Pancreas (tissue), 10 donors: ENCODE data around the gene SYT8. TPM values are rescaled to one million over a fixed set of nuclear protein-coding genes. Genes with fewer than 3 reads are reported as not detected.

ENCODE experiments used
- ATAC-seq, 4 donors: fragments of 200-7000 bp; cut with Tn5 transposase; one replicate each; pipeline versions ENCODE4 v1.8.0 to v1.9.1; 2020; ENCODE audit warnings: mild to moderate bottlenecking in 4 of 4, moderate library complexity in 4 of 4
- DNase-seq, 6 donors: peaks; one replicate each; pipeline ENCODE4 v3.0.0-alpha.2; 2020
- FAIRE-seq: peaks from 2 replicates; lab custom pipeline; 2012; peaks lifted over from hg19 to GRCh38; lab: Jason Lieb, UNC
- H3K27ac ChIP-seq, 4 donors: fragments of 200-600 bp; sonication (generic); 1 replicate in 3 of 4; 2 replicates in 1 of 4; pipeline versions ENCODE4 v1.5.0 to v1.8.0; 2020
- H3K27me3 ChIP-seq, 4 donors: fragments of 200-600 bp; one replicate each; pipeline ENCODE4 v1.8.0; 2021
- H3K36me3 ChIP-seq, 3 donors: fragments of 200-600 bp; sonication (generic) in 1 of 3; one replicate each; pipeline versions ENCODE4 v1.5.0 to v1.8.0; 2020 to 2021
- H3K4me1 ChIP-seq, 3 donors: fragments of 200-600 bp; one replicate each; pipeline ENCODE4 v1.8.0; 2021
- H3K4me3 ChIP-seq, 4 donors: fragments of 200-600 bp; sonication (generic) in 2 of 4; one replicate each; pipeline versions ENCODE4 v1.5.0 to v1.8.0; 2020 to 2021
- H3K9me3 ChIP-seq, 4 donors: fragments of 200-600 bp; one replicate each; pipeline ENCODE4 v1.8.0; 2021
- WGBS, 2 donors: extraction: QIAGEN DNeasy Blood & Tissue Kit; methylation state at CpG; one replicate each; pipeline ENCODE4 v1.1.7; 2013; 5-methylcytosine and 5-hydroxymethylcytosine counted together
- intact Hi-C, 3 donors: fragments of 100-400 bp; cut with DNase I; formaldehyde crosslinking; loops; one replicate each; pipeline versions ENCODE4 v1.11.1 to v1.14.2; 2022
- polyA plus RNA-seq, 2 donors: library from polyadenylated mRNA; stranded (reverse); fragments of 200-250 nt; gene quantifications; one replicate each; pipeline ENCODE4 v1.2.3, GENCODE V29; 2013
- total RNA-seq, 6 donors: library from RNA; stranded (reverse); fragmentation: NEBNext Ultra II Directional in 4 of 6; extraction: Animal tissue kit (Norgen Biotek cat#: 25700) in 4 of 6; gene quantifications; one replicate each; pipeline versions ENCODE4 v1.2.1 to v1.2.4, GENCODE V29; 2021 to 2023
- TF ChIP-seq, protein P1 (sequence below), 4 donors: fragments of 200-600 bp; sonication (generic) in 3 of 4; IDR thresholded peaks; one replicate each; pipeline versions ENCODE4 v1.5.0 to v1.8.0; 2021; ENCODE audit warnings: antibody characterized with exemption in 4 of 4
- donor health status: healthy with polysubstance abuse.
- donor health status: DM: no; HTN: no; CAD: no; lungs with moderate emphysema.
- donor health status: DM: no; HTN: no; CAD: no.
- donor health status: control.
- donor health status: control.
- donor health status: Bipolar disorder and iron deficiency.
- donor health status: DM: yes; HTN: yes; CAD: no.
- donor health status: DM: no; HTN: no; CAD: no.
- donor health status: DM: no; HTN: no; CAD: no.
- donor health status: DM: yes; HTN: yes; CAD: no.

Gene SYT8
- total and polyA plus RNA-seq, 8 donors, result 3.6 to 64.8 (median 16.9) TPM

DNA sequence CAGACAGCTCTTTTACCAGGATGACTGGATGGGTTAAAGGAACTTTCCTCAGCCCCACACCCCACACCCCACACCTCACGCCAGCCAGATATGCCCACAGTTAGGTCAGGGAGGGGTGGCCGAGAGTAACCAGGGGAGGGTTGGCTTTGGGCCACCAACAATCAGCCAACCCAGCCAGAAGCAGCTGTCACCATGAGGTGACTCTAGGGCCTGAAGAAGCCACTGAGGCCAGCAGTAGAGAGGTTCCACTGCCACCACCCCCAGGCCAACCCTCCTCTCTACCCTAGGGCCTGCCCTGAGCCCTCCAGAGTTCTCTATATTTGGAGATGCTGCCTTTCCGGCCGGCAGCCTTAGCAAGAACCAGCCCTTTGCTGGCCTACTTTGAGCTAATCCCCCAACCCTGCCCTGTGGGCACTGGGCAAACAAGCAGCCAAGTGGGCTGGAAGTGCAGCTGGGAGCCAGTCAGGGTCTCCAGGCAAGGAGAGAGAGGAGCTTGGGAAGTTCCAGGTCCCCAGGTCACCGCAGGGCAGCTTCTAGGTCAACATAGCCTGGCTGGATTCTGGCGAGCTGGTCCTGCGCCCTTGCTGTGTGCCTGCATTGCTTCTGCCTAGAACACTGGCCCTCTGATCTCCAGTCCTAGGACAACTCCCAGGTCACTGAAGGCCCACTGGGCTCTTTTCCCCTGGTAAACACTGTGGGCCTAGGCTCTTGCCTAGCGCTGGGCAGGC is 12.0 kb upstream of the SYT8 start:
- no peak overlapping the region for H3K4me3 ChIP-seq
- ATAC-seq (no peak), FAIRE-seq (no peak), DNase-seq (no peak)
- TF ChIP-seq, protein P1, sequence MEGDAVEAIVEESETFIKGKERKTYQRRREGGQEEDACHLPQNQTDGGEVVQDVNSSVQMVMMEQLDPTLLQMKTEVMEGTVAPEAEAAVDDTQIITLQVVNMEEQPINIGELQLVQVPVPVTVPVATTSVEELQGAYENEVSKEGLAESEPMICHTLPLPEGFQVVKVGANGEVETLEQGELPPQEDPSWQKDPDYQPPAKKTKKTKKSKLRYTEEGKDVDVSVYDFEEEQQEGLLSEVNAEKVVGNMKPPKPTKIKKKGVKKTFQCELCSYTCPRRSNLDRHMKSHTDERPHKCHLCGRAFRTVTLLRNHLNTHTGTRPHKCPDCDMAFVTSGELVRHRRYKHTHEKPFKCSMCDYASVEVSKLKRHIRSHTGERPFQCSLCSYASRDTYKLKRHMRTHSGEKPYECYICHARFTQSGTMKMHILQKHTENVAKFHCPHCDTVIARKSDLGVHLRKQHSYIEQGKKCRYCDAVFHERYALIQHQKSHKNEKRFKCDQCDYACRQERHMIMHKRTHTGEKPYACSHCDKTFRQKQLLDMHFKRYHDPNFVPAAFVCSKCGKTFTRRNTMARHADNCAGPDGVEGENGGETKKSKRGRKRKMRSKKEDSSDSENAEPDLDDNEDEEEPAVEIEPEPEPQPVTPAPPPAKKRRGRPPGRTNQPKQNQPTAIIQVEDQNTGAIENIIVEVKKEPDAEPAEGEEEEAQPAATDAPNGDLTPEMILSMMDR (IDR thresholded peaks at IDR 0.05), result no peak
- no peaks in the 10 kb centered on the region for H3K36me3 ChIP-seq
- no peaks in the 10 kb centered on the region for H3K27me3 ChIP-seq
- 60 to 83% methylated on average over 8 of the region's 8 CpGs for WGBS, 2 donors
- H3K9me3 ChIP-seq, result no peaks in the 10 kb centered on the region
- intact Hi-C loops, result no loop called here
- H3K4me1 ChIP-seq, result peaks cover 12 to 16% (median 16%) of the 10 kb centered on the region in 3 donors
- no peak overlapping the region for H3K27ac ChIP-seq

DNA sequence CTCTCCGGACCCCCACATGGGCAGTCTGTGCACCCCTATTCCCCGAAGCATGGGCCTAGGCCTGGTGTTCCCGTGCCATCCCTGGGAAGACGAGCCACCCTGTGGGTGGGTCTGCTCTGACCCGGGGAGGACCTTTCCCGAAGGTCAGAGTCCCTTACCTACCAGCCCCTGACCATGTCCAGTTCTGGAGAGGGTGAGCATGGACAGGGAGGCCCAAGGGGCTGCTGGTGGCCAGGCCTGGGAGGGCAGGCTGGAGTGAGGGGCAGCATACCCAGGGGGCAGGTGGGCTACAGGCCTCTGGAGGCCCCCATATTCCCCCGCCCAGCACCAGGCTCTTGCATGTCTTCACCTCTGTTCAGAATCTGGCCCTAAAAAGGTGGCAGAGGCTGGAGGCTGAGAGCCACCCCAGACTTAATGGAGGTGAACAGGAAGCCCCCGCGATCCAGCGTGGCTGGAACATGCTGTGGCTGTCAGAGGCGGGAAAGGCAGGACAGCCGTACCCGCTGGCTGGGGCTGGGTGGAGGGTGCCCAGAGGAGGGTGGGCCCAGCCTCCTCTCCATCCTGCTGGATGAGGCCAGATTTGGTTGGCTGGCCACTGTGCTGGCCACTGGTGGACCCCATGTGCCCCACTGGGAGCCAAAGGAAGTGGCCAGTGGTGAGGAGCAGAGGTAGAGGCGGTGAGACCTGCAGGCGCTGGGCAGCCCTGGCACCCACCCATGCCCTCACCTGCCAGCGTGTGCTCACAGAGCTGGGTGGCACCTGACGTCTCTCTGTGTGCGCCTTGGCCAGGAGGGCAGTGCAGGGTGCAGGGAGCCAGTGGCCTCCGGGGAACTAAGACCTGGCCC is 11.2 kb upstream of the SYT8 start:
- Histone ChIP-seq H3K27me3 (no peaks in the 10 kb centered on the region), H3K27ac (no peak overlapping the region), H3K36me3 (no peaks in the 10 kb centered on the region), H3K4me1 (peaks cover 12 to 16% (median 16%) of the 10 kb centered on the region in 3 donors), H3K4me3 (no peak overlapping the region), H3K9me3 (no peaks in the 10 kb centered on the region)
- ATAC-seq (peak in 2 of 4 donors; percentile 31 to 66), FAIRE-seq (no peak), DNase-seq (peak in 3 of 6 donors; percentile 58 to 83 (median 59))
- intact Hi-C loops, result no loop called here
- TF ChIP-seq, protein P1 (IDR thresholded peaks at IDR 0.05), result no peak
- 78 to 85% methylated on average over 17 to 19 of the region's 19 CpGs for WGBS, 2 donors

- FAIRE-seq (no peak), DNase-seq (peak in 1 of 6 donors; percentile 62), ATAC-seq (peak in 1 of 4 donors; percentile 8)
- Histone ChIP-seq H3K4me1 (peaks cover 12 to 16% (median 16%) of the 10 kb centered on the region in 3 donors), H3K27me3 (no peaks in the 10 kb centered on the region), H3K4me3 (no peak overlapping the region), H3K9me3 (no peaks in the 10 kb centered on the region), H3K36me3 (no peaks in the 10 kb centered on the region), H3K27ac (no peak overlapping the region)
- WGBS, 2 donors, result 64 to 76% methylated on average over 23 of the region's 23 CpGs
- TF ChIP-seq, protein P1 (IDR thresholded peaks at IDR 0.05), result no peak
- intact Hi-C loops, result no loop called here
These were observed 10.4 kb upstream of the SYT8 start for GRCh38 chr11:1824221-1825038.

GRCh38 chr11:1825039-1825740 is 9.6 kb upstream of the SYT8 start:
- FAIRE-seq (no peak), DNase-seq (peak; percentile 57 to 91 (median 79)), ATAC-seq (peak; percentile 59 to 83 (median 74))
- intact Hi-C loops, result no loop called here
- H3K27ac ChIP-seq, result no peak overlapping the region
- H3K9me3 ChIP-seq, result no peaks in the 10 kb centered on the region
- no peaks in the 10 kb centered on the region for H3K36me3 ChIP-seq
- peaks cover 14 to 18% (median 18%) of the 10 kb centered on the region in 3 donors for H3K4me1 ChIP-seq
- TF ChIP-seq, protein P1 (IDR thresholded peaks at IDR 0.05), result peak; percentile 24 to 54 (median 46)
- H3K27me3 ChIP-seq, result no peaks in the 10 kb centered on the region
- H3K4me3 ChIP-seq, result no peak overlapping the region
- WGBS, 2 donors, result 50 to 53% methylated on average over 26 of the region's 26 CpGs
